Left renal cortex interstitium (tissue), 4 donors: ENCODE results near the gene FARP2. TPM values are rescaled to one million over a fixed set of nuclear protein-coding genes. Genes with fewer than 3 reads are reported as not detected.

Experiments
- DNase-seq, 4 donors: peaks; one replicate each; pipeline ENCODE4 v3.0.0-alpha.2; 2013; ENCODE audit warnings: low read depth in 4 of 4, low spot score in 2 of 4, missing footprints in 1 of 4
- polyA plus RNA-seq, 4 donors: library from polyadenylated mRNA; unstranded; fragments of 120-200 nt; gene quantifications; one replicate each; pipeline ENCODE4 v1.2.1, GENCODE V29; 2013; ENCODE audit not compliant: insufficient read length in 4 of 4

The FARP2 gene
- polyA plus RNA-seq, 4 donors, result 44.4 to 65.8 (median 54.5) TPM

DNA sequence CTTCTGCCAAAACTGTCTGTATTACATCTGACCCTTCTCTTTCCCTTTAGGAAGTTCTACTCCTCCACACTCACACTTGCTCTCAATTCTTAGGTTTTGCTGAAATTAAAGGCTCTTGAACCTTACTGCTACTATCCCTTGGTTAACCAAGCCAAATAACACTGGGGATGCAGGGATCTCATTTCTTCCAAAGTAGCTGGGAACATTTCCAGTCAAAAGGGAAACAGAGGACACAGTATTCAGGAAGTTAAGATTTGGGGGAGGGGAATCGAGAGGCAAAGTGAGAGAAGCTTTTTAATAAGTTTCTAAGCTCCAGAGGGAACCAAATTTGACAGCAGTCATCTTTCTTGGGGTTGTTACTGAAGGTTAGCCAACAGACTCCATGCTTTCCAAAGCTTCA is 34.2 kb upstream of the FARP2 start:
- no peak for DNase-seq

DNA sequence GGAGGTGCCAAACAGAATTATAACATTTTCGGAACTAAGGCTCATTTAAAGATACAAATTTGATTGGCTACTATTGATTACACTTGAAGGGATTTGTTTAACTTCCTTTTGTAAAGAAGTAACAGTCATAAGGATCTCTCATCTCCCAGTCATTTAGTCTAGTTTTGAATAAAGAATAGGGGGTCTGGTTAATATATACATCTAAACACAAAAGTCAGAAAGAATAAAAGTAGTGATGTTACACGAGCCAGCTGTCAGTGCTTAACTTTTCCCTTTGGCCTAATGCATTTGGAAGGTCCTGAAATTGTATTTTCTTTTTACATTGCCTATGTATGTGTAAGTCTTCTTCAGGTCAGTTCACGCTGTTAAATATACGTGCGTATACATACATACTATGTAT is 32.3 kb upstream of the FARP2 start:
- no peak for DNase-seq

DNA sequence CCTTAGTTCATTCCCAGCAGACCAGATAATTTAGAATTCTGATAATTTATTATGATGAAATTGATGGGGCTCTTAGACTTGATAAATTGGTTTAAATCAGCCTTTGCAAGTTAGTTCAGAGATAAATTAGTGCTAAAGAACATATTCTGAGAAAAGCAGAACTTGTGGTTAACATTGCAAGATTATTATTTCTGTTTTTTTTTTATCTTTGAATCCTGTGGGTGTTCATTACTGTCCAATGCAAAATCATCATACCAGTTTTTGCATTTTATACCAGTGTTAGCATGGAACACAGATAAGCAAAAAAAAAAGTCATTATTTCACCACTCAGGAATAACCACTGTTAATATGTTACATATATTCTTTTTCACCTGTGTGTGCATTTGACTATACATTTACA is 31.3 kb upstream of the FARP2 start:
- no peak for DNase-seq

DNA sequence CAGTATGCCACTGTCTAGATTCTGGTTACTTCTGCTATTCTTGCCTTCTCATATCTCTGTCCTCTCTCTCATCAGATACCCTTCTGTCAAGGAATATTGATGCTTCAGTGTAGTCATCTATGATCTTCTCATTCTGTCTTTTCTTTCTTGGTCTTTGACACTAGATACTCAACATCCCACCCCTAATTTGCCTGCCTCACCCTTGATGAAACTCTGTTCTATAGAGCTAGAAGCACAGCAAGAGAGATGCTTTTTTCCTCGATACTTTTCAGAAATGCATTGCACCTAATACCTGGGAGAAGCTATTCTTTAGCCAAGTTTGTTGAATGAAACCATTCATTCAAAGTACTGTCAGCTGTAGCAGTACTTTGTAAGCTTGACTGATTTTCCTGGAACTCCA is 30.8 kb upstream of the FARP2 start:
- DNase-seq, result no peak

DNA sequence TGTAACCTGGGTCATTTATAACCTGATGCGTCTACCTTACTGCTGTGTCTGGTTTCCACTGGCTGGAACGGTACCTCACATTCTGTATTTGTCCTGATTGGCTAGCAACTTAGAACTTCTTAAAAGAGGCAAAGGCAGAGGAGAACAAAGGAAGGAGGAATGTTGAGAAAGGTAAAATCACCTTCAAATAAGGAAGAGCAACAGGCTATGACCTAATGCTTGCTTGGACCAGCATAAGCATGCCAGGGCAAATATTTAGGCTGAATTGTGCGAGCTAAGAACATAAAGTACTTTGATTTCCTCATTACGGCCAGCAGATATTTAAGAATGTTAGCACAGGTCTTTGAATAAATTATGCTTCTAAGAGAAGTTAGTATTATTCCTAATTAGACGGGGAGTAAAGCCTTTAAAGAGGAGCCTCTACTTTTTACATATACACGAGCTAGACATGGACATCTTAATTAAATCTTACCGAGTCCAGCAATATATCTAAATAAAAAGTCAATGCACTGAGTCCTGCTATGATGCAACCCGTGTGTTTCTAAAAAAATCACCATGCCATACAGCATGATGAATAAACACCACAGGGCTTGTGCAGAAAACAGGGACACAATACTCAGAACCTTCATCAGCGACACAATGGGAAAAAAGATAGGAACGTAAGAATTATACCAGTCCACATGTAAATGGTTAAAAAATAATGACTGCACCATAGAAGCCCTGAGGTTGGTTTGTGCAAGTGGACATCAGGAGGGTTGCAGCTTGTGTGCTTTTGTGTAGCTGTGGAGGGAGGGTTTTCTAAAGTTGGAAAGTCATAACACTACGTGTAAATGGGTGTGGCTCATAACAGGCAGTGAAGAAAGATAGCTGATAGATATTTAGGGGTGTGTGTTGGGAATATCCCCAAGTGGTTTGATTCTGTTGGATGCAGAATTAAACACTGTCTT is 26.1 kb upstream of the FARP2 start:
- no peak for DNase-seq

DNA sequence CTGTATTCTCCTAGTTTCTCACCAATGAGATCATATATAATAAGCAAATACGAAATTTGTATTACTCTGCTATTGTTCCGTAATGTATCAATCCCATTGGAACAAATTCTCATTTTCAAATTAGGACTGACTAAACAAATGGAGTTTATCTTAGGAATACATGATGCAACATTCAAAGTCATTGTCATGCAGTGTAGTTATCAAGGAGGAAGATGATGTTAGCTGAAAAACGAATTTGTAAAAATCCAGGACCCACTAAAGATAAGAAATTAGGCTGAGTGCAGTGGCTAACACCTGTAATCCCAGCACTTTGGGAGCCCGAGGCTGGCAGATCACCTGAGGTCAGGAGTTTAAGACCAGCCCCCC is 25.5 kb upstream of the FARP2 start:
- no peak for DNase-seq

DNA sequence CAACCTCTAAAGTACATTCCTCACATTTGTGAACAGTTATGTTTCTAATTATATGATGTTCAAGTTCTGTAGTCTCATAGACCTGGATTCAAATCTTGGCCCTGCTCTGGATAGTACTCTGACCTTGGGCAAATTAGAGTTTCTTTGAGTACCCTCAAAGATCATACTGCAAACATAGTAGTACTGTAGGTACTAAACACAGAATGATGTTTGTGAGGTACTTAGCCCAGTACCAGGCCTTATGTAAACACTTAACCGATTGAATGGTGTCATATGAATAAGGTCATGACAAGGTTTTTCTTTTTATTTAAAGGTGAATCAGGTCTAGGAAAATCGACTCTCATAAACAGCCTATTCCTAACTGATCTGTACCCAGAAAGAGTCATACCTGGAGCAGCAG is 21.3 kb upstream of the FARP2 start:
- no peak for DNase-seq

DNA sequence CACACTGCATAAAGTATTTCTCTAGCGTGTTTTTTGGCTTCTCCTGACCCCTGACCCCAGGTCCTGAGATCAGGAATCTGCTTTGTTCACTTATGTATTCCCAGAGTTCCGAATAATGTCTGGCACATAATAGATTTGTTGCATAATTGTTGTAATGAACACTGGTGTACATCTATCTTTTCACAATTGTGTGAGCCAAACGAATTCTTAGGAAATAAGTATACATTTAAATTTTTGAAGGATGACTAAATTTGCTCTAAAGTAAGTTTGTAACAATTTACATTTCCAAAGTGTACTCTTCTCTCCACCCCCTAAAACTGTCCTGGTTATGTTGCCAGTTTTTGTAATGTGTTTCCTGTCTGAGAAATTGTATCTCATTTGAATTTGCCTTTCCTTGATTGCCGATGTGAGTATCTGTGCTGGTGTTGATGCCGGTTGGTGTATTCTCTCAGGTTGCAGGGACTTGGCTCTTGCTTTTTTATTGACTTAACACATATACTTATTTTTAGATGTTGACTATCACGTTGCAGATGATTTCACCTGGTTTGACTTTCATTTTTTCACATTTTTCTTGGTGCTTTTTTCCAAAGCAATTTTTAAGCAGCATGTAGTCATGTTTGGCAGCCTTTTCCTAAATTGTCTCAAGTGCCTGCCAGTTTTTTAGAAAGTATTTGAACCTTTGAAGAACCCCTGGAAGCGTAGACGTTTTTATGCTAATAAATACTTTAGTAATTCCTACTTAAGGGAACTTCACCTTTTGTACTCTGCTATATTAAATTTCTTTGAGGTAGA is 16.1 kb upstream of the FARP2 start:
- DNase-seq, result no peak

DNA sequence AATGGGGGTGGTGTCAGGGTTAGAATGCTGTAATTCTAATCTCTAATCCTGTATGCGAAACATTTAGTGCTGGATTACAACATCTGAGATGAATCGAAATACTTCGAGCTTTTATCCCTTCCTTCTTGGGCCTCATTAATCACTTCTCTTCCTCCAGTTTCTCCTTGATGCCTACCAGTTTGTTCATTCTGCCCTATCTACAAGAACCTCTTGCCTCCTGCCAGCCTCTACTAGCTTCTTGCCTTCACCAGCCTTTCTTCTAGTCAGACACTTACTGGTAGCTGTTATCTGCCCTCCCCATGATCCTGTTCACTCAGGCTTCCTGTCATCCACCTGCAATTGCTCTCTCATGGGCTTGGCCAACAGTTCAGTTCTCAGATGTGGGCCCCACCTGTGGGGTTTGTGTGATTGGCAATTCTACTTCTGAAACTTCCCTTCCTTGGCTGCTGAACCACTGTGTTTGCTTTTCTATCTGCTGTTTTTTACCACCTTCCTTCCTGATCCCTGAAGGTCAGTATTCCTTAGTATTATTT is 15.4 kb upstream of the FARP2 start:
- no peak for DNase-seq

DNA sequence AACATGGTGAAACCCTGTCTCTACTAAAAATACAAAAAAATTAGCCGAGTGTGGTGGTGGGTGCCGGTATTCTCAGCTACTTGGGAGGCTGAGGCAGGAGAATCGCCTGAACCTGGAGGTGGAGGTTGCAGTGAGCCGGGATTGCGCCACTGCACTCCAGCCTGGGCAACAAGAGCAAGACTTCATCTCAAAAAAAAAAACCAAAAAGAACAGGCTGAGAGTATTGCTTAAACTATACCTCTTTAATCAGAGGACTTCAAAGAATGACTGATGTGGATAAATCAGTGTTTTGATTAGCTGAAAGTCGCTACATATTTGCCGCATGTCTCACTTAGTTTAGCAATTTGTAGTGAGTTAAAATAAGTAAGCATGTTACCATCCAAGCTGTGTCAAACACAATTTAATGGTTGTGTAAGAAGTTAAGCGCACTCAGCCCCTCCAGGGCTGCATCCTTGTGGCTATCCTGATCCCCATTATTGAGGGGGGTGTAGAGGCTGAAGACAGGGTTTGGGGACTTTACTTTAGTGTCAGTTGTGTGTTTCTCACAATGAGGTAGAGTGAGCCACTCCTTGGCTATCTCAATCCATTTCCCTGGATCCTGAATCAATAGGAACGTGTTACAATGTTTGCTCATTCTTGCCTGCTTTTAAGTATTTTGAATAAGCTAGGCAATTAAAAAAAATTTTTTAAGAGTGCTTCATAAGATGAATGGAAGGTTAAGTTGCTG is 11.0 kb upstream of the FARP2 start:
- DNase-seq, result no peak

DNA sequence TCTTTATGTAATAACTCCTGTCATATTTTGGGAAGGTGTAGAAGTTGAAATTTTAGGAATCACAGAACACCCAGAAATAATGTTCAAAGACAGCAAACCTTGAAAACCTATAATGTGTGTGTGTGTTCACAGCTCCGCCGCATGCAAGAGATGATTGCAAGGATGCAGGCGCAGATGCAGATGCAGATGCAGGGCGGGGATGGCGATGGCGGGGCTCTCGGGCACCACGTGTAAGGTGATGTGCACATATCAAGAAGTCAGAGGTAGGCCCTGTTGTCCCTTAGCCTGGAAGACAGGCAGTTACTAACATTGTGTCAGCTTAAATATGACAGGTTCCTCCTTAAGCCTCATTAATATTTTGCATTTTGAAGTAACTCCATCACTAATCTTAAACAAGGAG is 6.1 kb upstream of the FARP2 start:
- no peak for DNase-seq

DNA sequence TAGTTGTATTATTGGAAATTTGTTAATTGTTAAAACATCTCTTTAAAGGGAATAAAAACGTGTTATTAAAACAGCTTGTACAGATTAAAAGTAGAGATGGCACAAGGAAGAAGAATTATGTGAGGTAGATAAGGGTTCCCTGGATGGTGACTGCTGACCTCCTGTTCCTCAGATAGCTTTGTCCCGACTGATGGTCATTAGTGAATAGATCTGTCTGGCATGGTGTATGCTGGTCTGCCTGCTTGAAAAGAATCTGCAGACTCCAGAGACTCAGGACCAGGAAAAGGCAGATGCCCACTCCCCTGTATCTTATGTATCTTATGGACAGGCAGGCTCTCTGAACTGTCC is 5.6 kb upstream of the FARP2 start:
- no peak for DNase-seq

DNA sequence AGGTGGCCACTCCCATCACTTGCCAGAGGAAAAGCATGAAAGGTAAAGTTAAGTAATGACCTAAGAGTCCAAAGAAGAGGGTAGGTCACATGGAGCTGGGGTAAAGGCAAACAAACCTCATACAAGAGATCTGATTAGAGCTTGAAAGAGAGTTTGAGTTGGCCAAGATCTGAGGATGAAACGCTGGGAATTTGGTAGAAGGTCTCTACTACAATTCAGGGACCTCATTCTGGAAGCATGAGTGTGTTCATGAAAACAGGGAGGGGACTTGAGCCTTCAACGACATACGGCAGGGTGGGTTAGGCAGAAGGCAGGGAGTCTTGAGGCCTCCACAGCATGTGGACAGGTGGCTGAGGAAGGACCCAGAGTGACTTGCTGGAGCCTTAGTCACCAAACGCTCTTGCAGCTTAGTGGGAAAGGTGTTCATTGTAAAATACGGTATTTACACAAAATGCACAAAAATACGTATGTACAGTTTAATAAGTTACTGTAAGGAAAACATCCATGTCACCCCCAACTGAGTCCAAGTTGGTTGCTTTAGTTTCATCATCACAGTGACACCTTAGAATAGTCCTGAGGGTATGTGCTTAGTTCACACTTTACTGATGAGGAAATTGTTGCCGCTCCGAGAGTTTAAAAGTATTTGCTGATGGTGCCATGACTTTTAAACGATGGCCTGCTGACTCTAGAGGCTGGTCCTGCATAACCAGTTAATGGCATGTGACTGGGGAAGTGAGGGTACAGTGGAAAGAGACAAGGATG is 5.0 kb upstream of the FARP2 start:
- no peak for DNase-seq

DNA sequence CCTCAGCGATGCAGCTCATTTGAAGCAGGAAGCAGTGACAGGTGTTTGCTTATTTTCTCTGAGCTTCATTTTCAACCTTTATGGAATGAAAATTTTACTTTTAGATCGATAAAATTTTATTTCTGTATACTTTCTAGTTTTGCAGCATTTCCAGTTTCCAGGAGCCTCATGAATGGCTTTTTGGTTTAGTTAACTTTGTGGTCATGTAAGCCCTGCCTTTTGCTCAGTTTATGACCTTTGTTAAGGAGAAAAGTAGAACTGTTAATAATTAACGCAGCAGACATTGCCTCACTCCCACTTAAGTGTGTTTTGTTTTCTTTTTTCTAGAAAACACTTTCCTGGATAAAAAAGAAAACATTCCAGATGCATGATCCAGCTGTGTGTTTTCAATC is 4.4 kb upstream of the FARP2 start:
- DNase-seq, result no peak

DNA sequence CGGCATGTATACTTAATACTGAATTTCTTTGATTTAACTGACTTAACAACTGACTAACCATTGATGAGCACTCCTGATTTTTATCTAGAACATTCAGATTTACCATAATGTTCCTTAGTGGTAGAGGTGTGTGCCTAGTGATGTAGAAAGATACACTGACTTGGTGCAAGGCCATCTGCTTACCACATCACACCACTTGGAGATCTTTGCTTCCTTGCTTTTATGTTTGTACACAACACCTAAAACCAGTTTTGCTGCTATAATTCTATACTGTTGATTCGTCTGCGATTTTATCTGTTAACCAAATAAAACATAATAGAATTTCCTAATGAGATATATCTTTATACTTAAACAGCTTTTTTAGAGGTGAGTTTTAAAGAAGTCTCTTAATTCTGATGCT is 3.9 kb upstream of the FARP2 start:
- no peak for DNase-seq

DNA sequence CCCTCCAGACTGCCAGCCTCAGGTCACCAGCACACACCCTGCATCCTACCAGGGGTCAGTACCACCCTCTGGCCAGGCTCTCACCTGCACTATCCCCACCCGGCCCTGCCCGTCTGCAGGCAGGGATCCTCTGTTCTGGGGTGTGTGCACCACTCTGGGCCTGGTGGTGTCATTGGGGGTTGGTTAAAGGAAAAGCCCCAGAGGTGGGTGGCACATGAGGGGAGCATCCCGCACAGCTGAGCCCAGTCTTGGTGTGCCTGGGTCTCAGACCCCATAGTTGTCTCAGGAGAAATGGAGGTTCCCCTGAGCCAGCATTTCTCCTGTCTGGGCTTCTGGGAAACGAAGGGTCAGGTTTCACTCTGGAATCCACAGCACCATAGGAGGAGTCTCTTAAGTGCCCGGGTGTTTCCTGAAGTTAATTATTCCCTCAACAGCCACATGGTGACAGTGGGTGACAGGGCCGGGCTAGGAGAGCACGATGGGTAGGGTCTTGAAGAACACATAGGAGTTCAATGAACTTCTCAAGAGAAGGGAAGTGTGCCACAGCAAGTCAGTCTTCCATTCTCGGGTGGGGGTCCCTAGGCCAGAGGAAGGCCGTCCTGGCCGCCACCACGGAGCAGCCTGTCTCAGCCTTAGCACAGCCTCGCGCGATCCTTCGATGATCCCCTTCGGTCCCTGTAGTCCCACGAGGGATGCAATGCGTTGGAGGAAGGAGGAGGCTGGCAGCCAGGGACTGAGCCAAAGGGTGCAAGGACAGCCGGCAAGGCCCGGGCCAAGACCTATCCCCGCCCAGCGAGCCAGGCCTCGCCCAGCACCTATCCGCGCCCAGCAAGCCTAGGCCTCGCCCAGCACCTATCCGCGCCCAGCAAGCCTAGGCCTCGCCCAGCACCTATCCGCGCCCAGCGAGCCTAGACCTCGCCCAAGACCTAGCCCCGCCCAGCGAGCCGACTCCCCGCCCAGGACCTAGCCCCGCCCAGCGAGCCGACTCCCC is 1.1 kb upstream of the FARP2 start:
- no peak for DNase-seq

DNA sequence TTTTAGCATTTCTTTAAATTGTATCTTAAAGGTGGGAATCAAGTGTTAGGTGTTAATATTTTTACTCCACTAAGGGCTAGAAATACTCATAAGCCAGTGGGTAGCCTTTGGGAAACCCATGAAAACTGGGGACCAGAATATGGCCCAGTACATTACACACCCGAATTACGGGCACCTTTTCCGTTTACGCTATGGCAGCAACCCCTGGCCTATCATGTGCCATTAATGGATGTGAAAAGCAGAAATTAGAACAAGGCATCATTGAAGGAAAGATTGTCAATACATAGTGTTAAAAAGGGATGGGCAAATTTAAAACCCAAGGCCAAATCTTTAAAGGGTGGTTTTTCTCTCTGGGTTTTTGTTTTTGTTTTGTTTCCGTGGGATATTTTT is 781 bp downstream of the FARP2 start:
- no peak for DNase-seq

DNA sequence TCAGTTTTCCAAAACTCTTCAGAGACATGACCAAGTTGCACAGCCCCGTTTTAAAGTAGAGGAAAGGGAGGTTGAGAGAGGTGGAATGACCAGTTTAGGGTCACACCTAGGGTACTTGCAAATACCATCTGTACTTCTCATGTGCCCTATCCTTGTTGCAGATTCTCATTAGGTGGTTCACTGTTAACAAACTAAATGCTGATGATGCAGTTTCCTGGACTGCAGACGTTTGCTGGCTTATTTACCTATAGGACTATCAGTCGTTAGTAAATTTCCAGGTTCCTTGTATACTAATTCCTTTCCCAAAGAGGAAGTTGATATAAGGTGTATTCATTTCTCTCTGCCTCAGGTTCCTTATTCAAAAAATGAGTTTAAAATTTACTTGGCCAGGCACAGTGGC is 1.4 kb downstream of the FARP2 start:
- DNase-seq, result no peak

DNA sequence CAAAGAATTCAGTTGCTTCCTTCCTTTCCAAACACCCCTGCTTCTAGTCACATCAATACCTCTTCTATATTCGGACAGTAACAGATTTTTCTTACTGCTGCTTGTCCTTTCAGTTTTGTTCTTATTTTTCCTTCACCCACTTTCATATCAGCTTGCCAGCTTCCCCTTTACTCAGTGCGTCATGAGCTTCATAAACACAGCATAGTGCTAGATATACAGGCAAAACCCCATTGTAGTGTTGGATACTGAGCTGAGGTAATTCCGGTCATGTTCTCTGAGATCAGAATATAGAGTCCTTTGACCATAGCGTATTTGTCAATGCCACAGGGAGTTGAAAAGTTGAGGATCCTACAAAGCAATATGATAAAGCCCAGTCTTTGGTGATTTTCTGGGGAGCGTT is 2.4 kb downstream of the FARP2 start:
- DNase-seq, result no peak
